Measurements from ENCODE around the gene TAS2R41. TPM values are rescaled to one million over a fixed set of nuclear protein-coding genes. Genes with fewer than 3 reads are reported as not detected.
"Not testable (repeated sequence)": the region's sequence is repeated elsewhere in the genome, so short reads cannot be mapped to it uniquely, and the experiment has no call there.

TAS2R41 gene
- total RNA-seq, 1 experiment from 2014 or later = 0.10 TPM

DNA sequence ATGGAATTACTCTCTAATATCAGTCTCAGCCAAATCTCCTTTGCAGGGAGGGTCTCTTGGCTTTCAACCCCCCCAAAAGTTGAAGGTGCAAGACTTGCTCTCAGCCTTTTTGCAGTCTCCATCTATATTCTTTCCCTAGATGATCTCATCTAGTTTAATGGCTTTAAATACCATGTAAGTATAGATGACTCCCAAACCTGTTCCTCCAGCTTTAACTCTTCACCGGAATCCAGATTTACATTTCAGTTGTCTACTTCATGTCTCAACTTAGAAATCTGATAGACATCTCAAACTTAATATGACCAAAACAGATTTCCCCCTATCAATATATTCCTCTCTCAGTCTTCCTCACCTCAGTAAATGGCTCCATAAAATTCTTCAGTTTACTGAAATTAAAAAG lies 9.9 kb upstream of the TAS2R41 start:
- Histone ChIP-seq H3K4me3 (ENCODE audit: insufficient read depth, low read depth, low read length) (no peak overlapping the region), H3K36me3 (replicated peaks; ENCODE audit: control insufficient read depth, insufficient read depth, low read length) (no peaks in the 10 kb centered on the region), H3K27me3 (ENCODE audit: control insufficient read depth, insufficient read depth, low read length) (no peaks in the 10 kb centered on the region)
- no peak for DNase-seq

DNA sequence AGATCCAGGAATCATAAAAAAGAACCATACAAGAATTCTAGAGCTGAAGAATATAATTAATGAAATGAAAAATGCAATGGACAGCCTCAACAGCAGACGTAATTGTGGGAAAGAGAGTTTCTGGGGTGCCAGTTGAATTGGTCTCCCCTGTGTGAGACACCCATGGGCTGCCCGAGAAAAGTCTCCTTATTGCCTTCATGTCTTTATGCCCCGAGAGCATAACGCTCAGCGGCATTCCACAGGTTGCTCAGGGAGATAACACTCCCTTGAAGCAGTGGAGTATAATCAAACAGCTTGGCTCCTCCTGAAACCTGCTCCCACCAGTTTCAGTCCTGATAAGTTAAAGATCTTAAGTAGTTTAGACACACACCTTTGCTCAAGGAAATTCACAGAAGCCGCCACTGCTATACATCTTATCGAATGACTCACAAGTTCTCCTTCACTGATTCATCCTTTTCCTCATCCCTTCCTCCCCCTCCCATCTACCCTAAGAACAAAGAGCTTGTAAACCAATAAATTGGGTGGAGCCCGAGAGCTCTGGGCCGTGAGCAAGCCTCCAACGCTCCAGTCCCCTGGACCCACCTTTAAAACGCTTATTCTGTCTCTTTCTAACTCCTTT lies 5.5 kb upstream of the TAS2R41 start:
- not testable (repeated sequence) for H3K36me3 ChIP-seq (replicated peaks; ENCODE audit: control insufficient read depth, insufficient read depth, low read length); H3K4me3 ChIP-seq (ENCODE audit: insufficient read depth, low read depth, low read length); H3K27me3 ChIP-seq (ENCODE audit: control insufficient read depth, insufficient read depth, low read length); DNase-seq

DNA sequence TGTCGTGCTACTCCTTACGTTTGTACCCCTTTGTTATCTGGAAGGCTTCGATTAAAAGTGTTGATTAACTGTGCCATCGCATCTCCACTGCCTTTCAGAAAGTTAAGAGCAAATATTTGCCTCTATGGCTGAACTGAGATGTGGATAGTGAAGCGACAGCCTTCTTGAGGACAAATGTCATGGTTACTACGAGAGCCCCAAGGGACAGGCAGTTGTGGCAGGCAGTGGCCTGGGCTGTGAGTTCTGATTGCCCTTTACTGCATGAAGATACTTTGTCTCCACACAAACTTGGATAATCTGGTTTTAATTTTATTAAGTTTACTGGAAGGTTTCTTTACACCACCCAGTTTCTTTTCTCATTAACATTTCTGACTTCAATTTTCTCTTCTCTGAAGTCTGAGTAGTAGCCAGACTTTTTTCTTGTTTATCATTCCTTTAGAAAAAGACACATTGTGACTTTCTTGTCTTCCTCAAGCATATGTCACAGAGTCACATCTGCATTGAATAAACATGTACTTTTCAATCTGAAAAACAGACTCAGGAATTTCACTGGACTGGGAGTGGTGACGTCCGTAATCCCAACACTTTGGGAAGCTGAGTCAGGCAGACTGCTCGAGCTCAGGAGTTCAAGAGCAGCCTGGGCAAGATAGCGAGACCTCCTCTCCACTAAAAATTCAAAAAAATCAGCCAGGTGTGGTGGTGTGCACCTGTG lies 1.5 kb downstream of the TAS2R41 start:
- Histone ChIP-seq H3K36me3 (replicated peaks; ENCODE audit: control insufficient read depth, insufficient read depth, low read length) (no peaks in the 10 kb centered on the region), H3K27me3 (ENCODE audit: control insufficient read depth, insufficient read depth, low read length) (no peaks in the 10 kb centered on the region), H3K4me3 (ENCODE audit: insufficient read depth, low read depth, low read length) (no peak overlapping the region)
- DNase-seq = no peak

DNA sequence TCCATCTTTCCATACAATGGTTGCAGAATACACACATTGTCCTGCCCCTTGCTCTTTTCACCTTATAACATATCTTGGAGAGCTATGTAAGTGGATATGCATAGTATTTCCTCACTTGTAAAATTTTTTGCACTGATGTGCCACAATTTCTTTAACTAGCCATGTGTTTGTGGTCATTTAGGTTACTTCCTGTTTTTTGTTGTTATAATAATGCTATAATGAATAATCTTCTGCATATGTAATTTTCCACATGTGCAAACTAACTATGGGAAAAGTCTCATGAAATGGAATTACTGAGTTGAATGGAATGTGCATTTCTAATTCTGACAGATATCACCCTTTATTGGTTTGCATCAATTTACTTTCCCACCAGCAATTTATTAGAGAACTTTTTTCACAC lies 2.8 kb downstream of the TAS2R41 start:
- no peak overlapping the region for H3K4me3 ChIP-seq (ENCODE audit: insufficient read depth, low read depth, low read length)
- DNase-seq = no peak
- no peaks in the 10 kb centered on the region for H3K27me3 ChIP-seq (ENCODE audit: control insufficient read depth, insufficient read depth, low read length)
- H3K36me3 ChIP-seq (replicated peaks; ENCODE audit: control insufficient read depth, insufficient read depth, low read length) = no peaks in the 10 kb centered on the region

DNA sequence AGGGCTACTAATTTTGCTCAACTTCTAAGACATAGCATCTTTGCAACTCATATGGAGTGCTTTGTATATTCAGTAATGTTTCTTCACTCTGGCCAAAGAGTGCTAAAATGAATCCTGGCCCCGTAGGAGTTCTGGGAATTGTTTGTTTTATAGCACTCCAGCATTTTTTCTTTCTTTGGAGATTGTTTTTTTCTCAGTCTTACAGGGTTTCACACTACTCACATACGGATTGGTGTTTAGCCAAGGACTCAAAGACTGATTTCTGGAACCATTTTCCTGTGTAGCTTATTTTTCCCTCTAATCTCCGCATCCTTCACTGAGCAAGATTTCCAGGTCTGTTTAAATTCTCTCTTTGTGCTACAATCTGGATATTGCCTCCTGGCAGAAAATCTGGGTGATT lies 6.4 kb downstream of the TAS2R41 start:
- DNase-seq = no peak
- no peak overlapping the region for H3K4me3 ChIP-seq (ENCODE audit: insufficient read depth, low read depth, low read length)
- H3K36me3 ChIP-seq (replicated peaks; ENCODE audit: control insufficient read depth, insufficient read depth, low read length) = no peaks in the 10 kb centered on the region
- H3K27me3 ChIP-seq (ENCODE audit: control insufficient read depth, insufficient read depth, low read length) = no peaks in the 10 kb centered on the region

DNA sequence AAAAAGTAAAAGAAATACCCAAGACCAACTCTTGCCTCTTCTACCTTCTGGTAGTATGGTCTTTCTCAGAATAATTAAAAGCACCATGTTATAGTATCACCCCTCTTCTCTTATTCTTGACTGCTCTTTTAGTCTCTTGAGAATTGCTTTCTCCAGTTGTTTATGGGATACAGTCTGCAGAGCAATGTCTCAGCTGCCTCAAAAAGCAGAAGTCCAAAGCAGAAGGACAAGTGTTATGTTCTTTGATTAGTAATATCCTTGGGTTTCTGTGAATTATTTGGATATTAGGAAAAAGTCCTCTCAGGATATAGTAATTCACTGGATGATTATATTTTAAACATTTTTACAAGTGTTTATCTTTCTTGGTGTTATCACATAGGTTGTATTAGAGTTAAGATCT lies 7.4 kb downstream of the TAS2R41 start:
- DNase-seq = no peak
- Histone ChIP-seq H3K4me3 (ENCODE audit: insufficient read depth, low read depth, low read length) (no peak overlapping the region), H3K27me3 (ENCODE audit: control insufficient read depth, insufficient read depth, low read length) (no peaks in the 10 kb centered on the region), H3K36me3 (replicated peaks; ENCODE audit: control insufficient read depth, insufficient read depth, low read length) (no peaks in the 10 kb centered on the region)

DNA sequence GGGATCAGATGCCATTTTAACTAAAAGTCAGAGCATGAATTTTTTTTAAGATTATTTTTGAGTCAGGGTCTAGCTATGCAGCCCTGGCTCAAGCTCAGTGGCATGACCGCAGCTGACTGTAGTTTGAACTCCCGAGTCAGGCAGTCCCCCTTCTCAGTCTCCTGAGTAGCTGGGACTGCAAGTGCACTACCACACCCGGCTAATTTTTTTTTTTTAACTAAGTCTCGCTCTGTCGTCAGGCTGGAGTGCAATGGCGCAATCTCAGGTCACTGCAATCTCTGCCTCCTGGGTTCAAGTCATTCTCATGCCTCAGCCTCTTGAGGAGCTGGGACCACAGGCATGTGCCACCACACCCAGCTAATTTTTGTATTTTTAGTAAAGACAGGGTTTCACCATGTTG lies 7.8 kb downstream of the TAS2R41 start:
- no peaks in the 10 kb centered on the region for H3K27me3 ChIP-seq (ENCODE audit: control insufficient read depth, insufficient read depth, low read length)
- DNase-seq = no peak
- H3K36me3 ChIP-seq (replicated peaks; ENCODE audit: control insufficient read depth, insufficient read depth, low read length) = no peaks in the 10 kb centered on the region
- H3K4me3 ChIP-seq (ENCODE audit: insufficient read depth, low read depth, low read length) = no peak overlapping the region

DNA sequence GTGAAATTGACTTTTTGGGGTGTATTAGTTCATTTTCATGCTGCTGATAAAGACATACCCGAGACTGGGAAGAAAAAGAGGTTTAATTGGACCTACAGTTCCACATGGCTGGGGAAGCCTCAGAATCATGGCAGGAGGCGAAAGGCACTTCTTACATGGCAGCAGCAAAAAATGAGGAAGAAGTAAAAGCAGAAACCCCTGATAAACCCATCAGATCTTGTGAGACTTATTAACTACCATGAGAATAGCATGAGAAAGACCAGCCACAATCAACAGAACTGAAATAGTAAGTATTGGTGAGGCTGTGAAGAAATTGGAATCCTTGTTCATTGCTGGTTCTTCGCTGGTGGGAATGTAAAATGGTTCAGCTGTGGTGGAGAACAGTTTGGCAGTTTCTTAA lies 8.6 kb downstream of the TAS2R41 start:
- DNase-seq; H3K36me3 ChIP-seq (replicated peaks; ENCODE audit: control insufficient read depth, insufficient read depth, low read length); H3K4me3 ChIP-seq (ENCODE audit: insufficient read depth, low read depth, low read length); H3K27me3 ChIP-seq (ENCODE audit: control insufficient read depth, insufficient read depth, low read length): not testable (repeated sequence)

DNA sequence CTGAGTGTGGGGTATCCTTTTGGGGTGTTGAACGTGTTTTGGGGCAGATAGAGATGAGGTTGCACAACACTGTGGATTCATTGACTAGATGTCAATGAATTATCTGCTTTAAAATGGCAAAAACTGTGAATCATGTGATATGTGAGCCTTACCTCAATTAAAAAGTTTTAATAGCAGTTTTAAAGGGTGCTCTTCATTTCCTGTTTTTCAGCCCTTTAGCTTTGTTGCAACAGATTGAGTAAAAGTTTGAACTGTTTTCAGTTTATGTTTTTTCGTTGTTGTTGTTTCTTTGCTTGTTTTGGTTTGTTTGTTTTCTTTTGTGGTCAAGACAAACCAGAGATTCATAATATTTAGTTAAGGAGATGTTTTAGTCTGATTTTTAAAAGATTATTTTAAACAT lies 9.4 kb downstream of the TAS2R41 start:
- DNase-seq = no peak
- Histone ChIP-seq H3K4me3 (ENCODE audit: insufficient read depth, low read depth, low read length) (no peak overlapping the region), H3K36me3 (replicated peaks; ENCODE audit: control insufficient read depth, insufficient read depth, low read length) (no peaks in the 10 kb centered on the region), H3K27me3 (ENCODE audit: control insufficient read depth, insufficient read depth, low read length) (no peaks in the 10 kb centered on the region)

DNA sequence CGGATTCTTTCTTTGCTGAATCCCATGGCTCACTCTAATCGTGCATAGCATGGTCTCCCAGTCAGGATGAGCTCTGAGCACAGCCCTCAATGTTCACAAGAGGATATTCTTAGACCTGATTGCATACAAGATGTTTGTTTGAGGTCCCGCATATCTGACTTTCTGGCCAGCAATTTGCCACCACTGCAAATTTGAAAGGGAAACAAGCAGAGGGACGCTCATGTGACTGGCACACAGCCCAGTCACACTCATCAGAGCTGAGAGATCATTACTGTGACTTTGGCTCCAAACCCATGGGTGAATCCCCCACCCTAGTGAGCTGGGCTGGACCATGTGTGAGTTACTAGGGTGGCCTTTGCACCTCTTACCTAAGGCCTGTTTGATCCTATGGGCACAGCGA lies 9.9 kb downstream of the TAS2R41 start:
- H3K27me3 ChIP-seq (ENCODE audit: control insufficient read depth, insufficient read depth, low read length) = no peaks in the 10 kb centered on the region
- H3K4me3 ChIP-seq (ENCODE audit: insufficient read depth, low read depth, low read length) = no peak overlapping the region
- DNase-seq = no peak
- no peaks in the 10 kb centered on the region for H3K36me3 ChIP-seq (replicated peaks; ENCODE audit: control insufficient read depth, insufficient read depth, low read length)

DNA sequence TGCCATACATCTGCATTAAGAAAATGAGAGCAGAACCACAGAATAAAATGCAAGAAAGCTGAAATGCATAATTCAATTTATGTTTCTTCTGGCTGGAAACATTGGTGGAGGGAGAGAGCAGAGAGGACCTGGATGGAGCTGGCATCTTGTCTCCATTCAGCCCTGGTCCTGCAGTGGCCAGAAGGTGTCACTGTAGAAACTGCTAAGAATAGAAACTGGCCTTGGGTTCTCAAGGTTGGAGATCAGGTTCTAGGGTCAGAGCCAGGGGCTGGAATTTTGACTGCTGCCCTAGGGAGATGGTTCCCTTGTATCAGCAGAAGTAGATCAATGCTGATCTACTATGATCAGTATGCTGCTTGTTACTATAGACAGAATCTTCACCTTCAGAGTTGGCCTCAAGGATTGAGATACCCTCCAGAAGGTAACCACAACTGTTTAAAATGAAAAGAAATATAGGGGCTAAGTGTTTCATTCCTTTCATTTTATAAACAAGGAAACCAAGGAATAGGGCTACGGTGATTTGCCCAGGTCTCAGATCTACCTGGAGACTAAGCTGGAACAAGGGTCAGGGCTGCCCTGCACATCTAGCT lies 13.1 kb downstream of the TAS2R41 start:
- no peaks in the 10 kb centered on the region for H3K36me3 ChIP-seq (replicated peaks; ENCODE audit: control insufficient read depth, insufficient read depth, low read length)
- peak; percentile 47 for DNase-seq
- no peaks in the 10 kb centered on the region for H3K27me3 ChIP-seq (ENCODE audit: control insufficient read depth, insufficient read depth, low read length)
- H3K4me3 ChIP-seq (ENCODE audit: insufficient read depth, low read depth, low read length) = no peak overlapping the region

DNA sequence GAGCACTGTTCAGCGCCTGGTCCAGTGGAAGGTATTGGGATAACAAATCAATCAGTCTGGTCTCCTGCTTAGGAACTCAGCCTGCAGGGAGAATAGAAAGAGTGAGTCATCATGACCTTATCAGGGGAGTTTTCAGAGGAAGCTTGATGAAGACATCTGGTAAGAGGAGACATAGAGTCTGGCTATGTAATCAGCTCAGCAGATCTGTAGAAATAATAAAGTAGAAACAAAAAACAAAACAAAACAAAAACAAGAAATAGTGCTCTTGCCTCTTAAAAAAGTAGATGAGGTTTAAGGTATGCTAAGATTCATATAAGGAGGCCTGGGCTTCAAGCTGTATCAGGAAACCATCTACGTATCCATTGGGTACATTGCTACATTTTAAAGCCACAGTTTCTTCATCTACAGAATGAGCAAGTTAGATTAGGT lies 14.4 kb downstream of the TAS2R41 start:
- H3K27me3 ChIP-seq (ENCODE audit: control insufficient read depth, insufficient read depth, low read length) = no peaks in the 10 kb centered on the region
- no peak overlapping the region for H3K4me3 ChIP-seq (ENCODE audit: insufficient read depth, low read depth, low read length)
- no peaks in the 10 kb centered on the region for H3K36me3 ChIP-seq (replicated peaks; ENCODE audit: control insufficient read depth, insufficient read depth, low read length)
- no peak for DNase-seq

DNA sequence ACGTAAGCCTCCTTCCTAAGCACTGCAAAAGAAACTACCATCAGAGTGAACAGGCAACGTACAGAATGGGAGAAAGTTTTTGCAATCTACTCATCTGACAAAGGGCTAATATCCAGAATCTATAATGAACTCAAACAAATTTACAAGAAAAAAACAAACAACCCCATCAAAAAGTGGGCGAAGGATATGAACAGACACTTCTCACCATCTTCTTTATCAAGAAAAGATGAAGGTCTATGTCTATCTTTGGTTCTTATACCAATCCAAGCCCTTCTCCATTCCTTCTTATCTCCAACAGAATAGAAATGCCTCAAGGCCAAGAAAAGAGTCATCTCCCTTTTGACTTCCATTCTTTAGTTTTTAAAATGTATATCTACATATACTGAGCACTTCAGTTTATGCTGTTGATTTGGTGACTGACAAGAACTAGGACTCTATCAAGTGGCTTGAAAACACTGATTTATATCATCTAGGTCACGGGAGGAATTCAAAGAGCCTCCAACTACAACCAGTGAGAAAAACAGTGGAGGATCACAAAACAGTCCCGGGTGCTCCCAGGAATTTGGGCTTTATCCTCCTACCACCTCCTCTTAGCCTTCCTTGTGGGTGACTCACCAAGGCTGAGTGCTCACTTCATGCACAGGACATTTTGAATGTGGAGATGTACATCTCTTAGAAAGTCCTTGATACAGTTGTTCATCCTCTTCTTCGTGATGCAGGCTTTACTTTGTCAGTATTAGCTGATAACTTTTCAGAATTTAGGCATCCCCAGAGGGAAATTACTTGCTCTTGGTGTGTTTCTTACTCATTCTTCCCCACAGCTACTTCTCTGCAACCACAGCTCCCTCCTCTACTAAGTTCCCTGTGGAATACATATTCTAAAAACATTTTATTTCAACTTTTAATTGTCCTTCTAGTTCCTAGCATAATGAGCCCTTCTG lies 15.4 kb downstream of the TAS2R41 start:
- DNase-seq = no peak
- no peaks in the 10 kb centered on the region for H3K27me3 ChIP-seq (ENCODE audit: control insufficient read depth, insufficient read depth, low read length)
- H3K36me3 ChIP-seq (replicated peaks; ENCODE audit: control insufficient read depth, insufficient read depth, low read length) = no peaks in the 10 kb centered on the region
- H3K4me3 ChIP-seq (ENCODE audit: insufficient read depth, low read depth, low read length) = no peak overlapping the region

DNA sequence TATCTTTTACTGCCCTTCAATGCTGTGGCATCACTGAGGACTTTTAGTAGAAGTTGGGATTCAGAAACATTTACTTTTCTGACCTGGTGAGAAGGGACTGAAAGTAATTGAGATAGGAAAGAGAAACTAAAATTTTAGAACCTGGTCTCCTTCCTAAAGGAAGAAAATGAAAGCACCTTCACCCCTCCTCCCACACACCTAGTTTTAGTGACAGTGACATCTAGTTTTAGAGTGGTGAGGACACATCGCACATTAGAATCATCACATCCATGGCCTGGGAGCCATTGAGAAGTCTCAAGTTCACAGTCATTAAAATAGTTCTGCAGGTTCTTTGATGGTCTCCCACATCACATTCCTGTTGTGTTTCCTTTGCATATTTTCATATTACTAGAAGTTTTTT lies 16.1 kb downstream of the TAS2R41 start:
- no peak for DNase-seq
- H3K4me3 ChIP-seq (ENCODE audit: insufficient read depth, low read depth, low read length) = no peak overlapping the region
- no peaks in the 10 kb centered on the region for H3K36me3 ChIP-seq (replicated peaks; ENCODE audit: control insufficient read depth, insufficient read depth, low read length)
- no peaks in the 10 kb centered on the region for H3K27me3 ChIP-seq (ENCODE audit: control insufficient read depth, insufficient read depth, low read length)
